GM21367 (cell line): Measurements from ENCODE around the gene MUC5B.
"Not testable (repeated sequence)": the region's sequence is repeated elsewhere in the genome, so short reads cannot be mapped to it uniquely, and the experiment has no call there.

Experiments
- ATAC-seq: cut with Tn5 transposase; IDR thresholded peaks from one replicate; pipeline ENCODE4 v1.9.1; 2021; ENCODE audit not compliant: unreplicated experiment

Gene MUC5B

GRCh38 chr11:1202776-1203504, 19.9 kb upstream of the MUC5B start:
- no peak for ATAC-seq

GRCh38 chr11:1203505-1204271, 19.2 kb upstream of the MUC5B start:
- no peak for ATAC-seq

DNA sequence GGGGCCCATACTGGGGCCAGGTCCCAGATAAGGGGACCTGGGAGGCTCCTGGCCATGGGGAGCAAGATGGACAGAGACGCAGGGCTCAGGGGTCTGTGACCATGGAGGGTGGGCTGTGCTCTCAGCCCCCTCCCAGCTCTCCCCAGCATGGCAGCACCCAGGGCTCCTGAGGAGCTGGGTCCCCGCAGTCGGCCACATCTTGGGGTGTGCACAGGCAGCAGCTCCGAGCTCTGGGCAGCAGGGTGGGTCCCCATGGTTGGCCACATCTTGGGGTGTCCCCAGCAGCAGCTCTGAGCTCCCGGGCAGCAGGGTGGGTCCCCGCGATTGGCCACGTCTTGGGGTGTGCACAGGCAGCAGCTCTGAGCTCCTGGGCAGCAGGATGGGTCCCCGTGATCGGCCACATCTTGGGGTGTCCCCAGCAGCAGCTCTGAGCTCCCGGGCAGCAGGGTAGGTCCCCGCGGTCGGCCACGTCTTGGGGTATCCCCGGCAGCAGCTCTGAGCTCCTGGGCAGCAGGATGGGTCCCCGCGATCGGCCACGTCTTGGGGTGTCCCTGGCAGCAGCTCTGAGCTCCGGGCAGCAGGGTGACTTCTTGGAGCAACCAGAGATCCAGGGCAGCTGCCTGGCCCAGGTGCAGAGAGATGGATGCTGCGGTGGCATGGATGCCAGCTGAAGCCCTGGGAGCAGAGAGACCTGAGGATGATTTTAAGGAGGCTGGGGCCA, 18.3 kb upstream of the MUC5B start:
- ATAC-seq, result no peak

GRCh38 chr11:1205121-1205986, 17.5 kb upstream of the MUC5B start:
- no peak for ATAC-seq

DNA sequence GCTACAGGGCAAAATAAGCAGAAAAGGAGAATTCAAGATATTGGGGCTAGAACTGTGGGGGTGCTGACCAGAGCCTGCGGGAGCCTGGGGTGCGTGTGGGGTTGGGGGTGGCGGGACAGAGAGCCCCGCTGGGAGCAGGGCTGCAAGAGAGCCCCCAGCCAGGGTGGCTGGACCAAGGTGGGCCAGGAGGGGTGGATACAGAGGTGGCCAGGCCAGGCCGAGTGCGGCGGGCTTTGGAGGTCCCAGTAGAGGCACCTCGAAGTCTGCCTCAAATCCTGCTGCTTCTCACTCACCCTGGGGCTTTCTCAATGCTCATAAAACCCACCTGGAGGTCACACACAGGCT, 16.9 kb upstream of the MUC5B start:
- ATAC-seq, result no peak

GRCh38 chr11:1206391-1207271, 16.2 kb upstream of the MUC5B start:
- ATAC-seq, result no peak

DNA sequence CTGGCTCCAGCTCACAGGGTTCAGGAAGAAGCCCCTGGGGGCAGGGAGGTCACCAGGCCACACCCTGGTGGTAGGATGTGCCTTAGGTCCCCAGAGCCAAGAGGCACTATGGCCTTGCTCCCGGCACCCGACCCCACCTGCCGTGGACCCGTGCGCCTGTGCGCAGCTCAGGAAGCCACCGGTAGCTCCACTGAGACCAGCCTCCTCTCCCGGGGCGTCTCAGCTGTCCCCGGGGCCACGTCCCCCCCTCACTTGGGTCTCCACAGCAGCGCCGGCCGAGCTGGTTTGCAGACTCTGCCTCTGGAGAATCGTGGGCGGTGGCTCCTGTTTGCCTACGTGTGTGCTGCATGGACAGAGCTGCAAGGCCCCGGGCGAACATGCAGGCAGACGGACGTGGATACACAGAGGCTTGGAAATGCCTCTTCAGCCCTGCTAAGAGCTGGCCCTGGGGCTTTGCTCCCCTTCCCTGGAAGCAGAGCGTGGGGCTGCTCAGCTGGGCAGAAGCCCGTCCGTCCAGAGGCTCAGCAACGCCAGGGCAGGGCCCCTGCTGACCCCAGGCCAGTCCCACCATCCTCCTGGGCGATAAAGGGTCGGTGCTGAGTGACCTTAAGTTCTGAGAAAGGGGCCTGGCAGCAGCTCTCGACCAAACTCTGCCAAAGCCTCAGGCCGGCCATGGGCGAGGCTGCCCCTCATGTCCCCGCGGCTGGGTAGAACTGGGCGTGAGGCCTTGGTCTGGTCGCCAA, 15.3 kb upstream of the MUC5B start:
- ATAC-seq, result no peak

GRCh38 chr11:1208144-1208393, 14.8 kb upstream of the MUC5B start:
- ATAC-seq, result no peak

GRCh38 chr11:1208394-1209261, 14.2 kb upstream of the MUC5B start:
- no peak for ATAC-seq

GRCh38 chr11:1209371-1210057, 13.4 kb upstream of the MUC5B start:
- ATAC-seq, result no peak

DNA sequence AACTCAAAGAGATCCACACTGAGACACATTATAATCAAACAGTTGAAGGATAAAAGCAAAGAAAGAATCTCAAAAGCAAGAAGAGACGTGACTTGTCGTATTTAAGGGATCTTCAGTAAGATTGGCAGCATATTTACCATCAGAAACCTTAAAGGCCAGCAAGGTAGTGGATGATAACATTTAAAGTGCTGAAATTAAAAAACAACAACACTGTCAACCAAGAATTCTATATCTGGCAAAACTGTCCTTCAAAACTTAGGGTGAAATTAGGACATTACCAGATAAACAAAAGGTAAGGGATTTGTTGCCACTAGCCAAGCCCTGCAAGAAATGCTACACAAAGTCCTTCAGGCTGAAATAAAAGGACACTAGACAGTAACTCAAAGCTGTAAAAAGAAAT, 11.0 kb upstream of the MUC5B start:
- no peak for ATAC-seq

DNA sequence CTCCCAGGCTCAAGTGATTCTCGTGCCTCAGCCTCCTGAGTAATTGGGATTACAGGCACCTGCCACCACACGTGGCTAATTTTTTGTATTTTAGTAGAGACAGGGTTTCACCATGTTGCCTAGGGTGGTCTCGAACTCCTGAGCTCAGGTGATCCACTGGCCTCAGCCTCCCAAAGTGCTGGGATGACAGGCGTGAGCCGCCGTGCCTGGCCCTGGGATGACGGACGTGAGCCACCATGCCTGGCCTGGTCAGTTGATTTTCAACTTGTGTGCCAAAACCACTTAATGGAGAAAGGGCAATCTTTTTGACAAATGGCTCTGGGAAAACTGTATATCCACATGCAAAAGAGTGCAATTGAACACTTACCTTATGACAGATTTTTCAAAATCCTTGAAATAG, 7.0 kb upstream of the MUC5B start:
- not testable (repeated sequence) for ATAC-seq

DNA sequence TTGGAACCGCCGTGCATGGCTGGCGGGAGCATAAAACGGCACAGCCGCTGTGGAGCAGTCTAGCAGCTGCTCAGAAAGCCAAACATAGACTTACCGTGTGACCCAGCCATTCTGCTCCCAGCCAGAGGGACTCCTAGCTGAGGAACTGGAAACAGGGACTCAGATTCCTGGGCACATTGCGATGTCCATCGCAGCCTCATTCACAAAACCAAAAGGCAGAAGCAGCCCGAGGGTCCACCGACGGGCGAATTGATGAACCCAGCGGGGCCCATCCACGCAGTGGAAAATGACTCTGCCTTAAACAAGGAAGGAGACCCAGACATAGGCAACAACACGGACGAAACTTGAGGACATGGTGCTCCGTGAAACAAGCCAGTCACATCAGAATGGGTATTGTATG, 5.7 kb upstream of the MUC5B start:
- no peak for ATAC-seq

GRCh38 chr11:1218256-1218787, 4.5 kb upstream of the MUC5B start:
- ATAC-seq, result no peak

DNA sequence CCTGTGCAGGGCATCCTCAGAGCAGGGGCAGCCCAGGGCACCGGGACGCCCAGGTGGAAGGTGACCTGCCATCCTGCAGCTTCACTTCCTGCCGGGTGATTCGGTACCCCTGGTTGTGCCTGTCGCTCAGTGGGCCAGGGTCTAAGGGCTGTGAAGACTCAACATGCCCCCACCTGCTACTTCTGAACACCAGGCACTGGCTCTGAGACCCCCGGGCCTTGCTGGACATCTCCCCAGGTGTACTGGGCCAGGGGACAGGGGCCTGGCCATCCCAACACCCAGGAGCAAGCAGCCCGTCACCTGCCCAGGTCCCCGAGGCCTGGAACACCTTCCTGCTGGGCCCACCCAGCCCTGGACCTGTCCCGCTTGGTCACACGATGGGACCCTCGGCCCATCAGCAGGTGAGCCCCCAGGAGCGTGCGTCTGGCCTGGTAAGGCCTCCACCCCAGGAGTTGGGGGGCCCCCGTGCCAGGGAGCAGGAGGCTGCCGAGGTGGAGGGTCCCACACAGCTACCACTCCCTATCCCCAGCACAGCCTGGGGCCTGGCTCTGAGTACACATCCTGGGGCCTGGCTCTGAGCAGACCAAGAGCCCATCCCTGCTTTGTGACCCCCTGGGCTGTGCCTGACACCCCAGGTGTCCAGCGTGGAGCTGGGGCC, 3.9 kb upstream of the MUC5B start:
- no peak for ATAC-seq

- no peak for ATAC-seq
Measured at GRCh38 chr11:1219446-1219833, 3.4 kb upstream of the MUC5B start.
